ENCODE measurements around the gene DPH3. TPM values are rescaled to one million over a fixed set of nuclear protein-coding genes. Genes with fewer than 3 reads are reported as not detected.

Gene DPH3
- total and polyA plus RNA-seq, 2 donors = 20.0 to 20.9 TPM

DNA sequence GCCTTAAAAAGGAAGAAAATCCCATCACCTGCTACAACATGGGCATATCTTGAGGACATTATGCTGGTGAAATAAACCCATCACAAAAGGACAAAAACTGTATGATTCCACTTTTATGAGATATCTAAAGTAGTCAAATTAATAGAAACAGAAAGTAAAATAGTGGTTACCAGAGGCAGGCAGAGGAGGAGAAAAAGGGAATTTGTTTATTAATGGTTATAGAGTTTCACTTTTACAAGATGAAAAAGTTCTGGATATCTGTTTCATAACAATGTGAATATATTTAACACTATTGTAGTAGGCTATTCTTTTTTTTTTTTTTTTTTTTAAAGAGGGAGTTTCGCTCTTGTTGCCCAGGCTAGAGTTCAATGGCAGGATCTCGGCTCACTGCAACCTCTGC, 40.4 kb downstream of the DPH3 start:
- H3K4me3 ChIP-seq (ENCODE audit: low read depth, low read length) = no peak overlapping the region
- no peak for DNase-seq (ENCODE audit: extremely low spot score)
- H3K27ac ChIP-seq (ENCODE audit: low read depth) = no peak overlapping the region
- WGBS = 90% methylated on average over 2 of the region's 2 CpGs
- H3K4me1 ChIP-seq (ENCODE audit: insufficient read depth) = no peaks in the 10 kb centered on the region
- H3K36me3 ChIP-seq (ENCODE audit: insufficient read depth) = no peaks in the 10 kb centered on the region

DNA sequence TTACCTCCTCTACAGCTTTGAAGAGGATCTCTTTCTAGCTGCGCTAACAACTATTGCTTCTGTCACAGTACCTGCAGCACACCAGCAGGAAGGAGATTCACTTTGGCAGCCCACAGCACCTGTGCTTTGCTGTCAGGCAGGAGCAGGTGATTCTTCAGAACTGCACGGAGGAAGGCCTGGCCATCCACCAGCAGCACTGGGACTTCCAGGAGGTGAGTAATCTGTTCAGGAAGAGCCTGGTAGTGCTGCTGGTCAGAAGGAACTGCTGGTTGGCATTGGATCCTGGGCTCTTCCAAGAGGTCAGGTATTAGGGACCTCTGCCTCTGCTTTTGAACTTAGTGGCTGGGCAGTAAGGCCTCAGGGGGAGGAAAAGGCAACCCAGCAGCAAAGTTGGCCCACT, 42.2 kb downstream of the DPH3 start:
- no peak overlapping the region for H3K4me3 ChIP-seq (ENCODE audit: low read depth, low read length)
- no peaks in the 10 kb centered on the region for H3K4me1 ChIP-seq (ENCODE audit: insufficient read depth)
- no peaks in the 10 kb centered on the region for H3K36me3 ChIP-seq (ENCODE audit: insufficient read depth)
- WGBS = 85% methylated on average over 2 of the region's 2 CpGs
- no peak for DNase-seq (ENCODE audit: extremely low spot score)
- H3K27ac ChIP-seq (ENCODE audit: low read depth) = no peak overlapping the region

DNA sequence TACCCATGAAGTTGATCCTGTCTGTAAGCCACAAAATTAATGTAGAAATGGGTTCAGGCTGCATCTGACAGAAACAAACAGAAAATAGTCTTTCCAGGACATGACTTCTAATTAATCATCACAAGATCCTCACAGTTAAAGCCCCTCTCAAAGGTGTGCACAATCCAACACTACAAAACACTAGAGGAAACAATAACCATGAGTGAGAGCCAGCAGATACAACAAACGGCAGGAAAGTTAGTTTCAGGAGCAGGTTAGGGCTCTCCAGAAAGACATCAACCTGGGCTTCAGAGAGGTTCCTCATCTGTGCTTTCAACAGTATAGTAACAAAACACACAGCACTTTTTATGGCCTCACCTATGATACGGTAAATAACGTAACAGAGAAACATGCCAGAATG, 42.8 kb downstream of the DPH3 start:
- no peaks in the 10 kb centered on the region for H3K4me1 ChIP-seq (ENCODE audit: insufficient read depth)
- H3K36me3 ChIP-seq (ENCODE audit: insufficient read depth) = no peaks in the 10 kb centered on the region
- no peak overlapping the region for H3K4me3 ChIP-seq (ENCODE audit: low read depth, low read length)
- DNase-seq (ENCODE audit: extremely low spot score) = no peak
- WGBS = 76% methylated on average over 3 of the region's 3 CpGs
- H3K27ac ChIP-seq (ENCODE audit: low read depth) = no peak overlapping the region

DNA sequence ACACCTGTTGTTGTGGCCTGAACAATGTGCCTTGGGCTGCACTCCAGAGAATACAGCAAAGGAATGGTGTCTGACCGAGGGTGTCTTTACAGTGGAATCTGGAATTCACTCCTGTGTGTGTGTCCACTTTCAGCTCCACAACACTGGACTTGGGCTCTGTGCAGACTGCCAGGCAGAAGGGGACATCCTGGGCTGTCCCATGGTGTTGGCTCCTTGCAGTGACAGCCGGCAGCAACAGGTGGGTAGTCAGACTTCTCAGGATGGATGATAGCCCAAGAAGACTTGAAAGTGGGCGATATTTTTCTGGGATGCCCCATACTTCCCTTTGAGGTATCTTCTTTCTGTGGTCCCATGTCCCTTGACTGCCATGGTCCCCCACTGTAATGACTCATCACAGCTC, 45.0 kb downstream of the DPH3 start:
- H3K4me1 ChIP-seq (ENCODE audit: insufficient read depth) = no peaks in the 10 kb centered on the region
- no peak for DNase-seq (ENCODE audit: extremely low spot score)
- WGBS = 91% methylated on average over 3 of the region's 3 CpGs
- H3K27ac ChIP-seq (ENCODE audit: low read depth) = no peak overlapping the region
- no peaks in the 10 kb centered on the region for H3K36me3 ChIP-seq (ENCODE audit: insufficient read depth)
- no peak overlapping the region for H3K4me3 ChIP-seq (ENCODE audit: low read depth, low read length)

DNA sequence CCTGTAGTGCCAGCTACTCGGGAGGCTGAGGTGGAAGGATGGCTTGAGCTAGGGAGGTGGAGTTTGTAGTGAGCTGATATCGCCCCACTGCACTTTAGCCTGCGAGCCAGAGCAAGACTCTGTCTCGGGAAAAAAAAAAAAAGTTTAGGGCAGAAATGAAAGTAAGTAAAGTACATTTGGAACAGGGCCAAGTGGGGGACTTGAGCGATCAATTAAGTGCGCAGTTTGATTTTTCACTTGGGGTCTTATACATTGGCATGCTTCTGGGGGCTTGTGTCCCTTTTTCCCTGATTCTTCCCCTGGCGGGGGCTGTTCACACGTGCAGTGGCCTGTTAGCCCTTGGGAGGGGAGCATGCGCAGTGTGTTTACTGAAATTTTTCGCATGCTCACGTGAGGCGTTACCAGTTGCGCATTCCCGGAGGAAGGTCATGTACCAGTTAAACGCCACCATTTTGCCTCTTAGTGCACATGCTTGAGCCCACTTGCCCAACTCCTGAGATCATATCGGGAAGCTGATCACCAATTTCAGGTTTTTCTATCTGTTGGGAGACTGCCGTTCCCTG, 48.3 kb downstream of the DPH3 start:
- H3K4me3 ChIP-seq (ENCODE audit: low read depth, low read length) = no peak overlapping the region
- H3K27ac ChIP-seq (ENCODE audit: low read depth) = no peak overlapping the region
- no peaks in the 10 kb centered on the region for H3K36me3 ChIP-seq (ENCODE audit: insufficient read depth)
- H3K4me1 ChIP-seq (ENCODE audit: insufficient read depth) = no peaks in the 10 kb centered on the region
- DNase-seq (ENCODE audit: extremely low spot score) = no peak
- 78% methylated on average over 17 of the region's 17 CpGs for WGBS

DNA sequence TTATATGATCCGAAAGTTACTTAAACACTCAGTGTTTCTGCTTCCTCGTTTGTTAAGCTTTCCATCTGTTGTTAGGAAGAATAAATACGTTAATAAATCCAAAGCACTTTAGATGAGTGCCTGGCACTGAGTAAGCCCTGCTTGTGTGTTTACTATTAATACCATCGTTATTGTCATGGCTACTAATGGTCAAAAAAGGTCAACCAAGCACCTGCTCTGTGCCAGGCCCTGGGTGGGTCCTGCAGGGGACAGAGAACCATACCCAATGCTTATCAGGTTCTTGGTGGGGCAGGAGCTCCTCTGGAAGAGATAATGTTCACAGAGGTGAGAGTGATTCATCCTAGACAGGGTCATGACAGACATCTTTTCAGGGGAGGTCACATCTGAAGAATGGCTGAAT, 50.4 kb downstream of the DPH3 start:
- no peak for DNase-seq (ENCODE audit: extremely low spot score)
- H3K4me3 ChIP-seq (ENCODE audit: low read depth, low read length) = no peak overlapping the region
- 59% methylated on average over 4 of the region's 4 CpGs for WGBS
- no peaks in the 10 kb centered on the region for H3K4me1 ChIP-seq (ENCODE audit: insufficient read depth)
- no peaks in the 10 kb centered on the region for H3K36me3 ChIP-seq (ENCODE audit: insufficient read depth)
- H3K27ac ChIP-seq (ENCODE audit: low read depth) = no peak overlapping the region

DNA sequence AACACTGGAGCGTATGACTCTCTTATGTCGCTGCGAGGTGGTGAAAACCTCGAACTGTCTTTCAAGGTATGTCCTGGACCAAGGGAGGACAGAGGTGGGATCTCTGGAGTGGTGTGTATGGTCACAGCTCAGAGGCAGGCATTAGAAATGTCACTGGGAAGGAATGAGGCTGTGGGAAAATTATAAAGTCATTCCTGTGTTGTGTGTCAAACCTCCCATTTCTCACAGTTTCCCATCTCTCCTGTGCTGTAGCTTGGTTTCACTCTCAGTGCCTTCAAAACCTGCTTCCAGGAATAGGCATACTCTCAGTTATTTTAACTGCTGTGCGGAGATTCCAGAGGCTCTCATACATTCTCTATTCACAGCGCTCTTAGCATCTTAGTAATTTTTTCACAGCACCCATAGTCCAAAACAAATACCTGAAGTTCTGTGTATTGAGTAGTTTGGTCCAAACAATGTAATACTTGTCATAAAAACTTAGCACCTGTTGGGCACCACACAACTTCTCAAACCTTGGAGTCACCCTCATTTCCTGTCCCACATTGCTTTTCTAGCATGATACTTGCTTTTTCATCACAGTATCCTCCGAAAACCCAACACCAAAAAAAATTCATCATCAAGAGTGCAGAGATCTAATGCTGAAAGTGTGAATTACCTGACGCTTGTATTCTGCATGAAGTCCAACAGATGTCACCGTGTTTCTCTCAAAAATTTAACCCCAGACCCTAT, 53.4 kb downstream of the DPH3 start:
- Histone ChIP-seq H3K4me3 (ENCODE audit: low read depth, low read length) (no peak overlapping the region), H3K36me3 (ENCODE audit: insufficient read depth) (no peaks in the 10 kb centered on the region), H3K27ac (ENCODE audit: low read depth) (no peak overlapping the region), H3K4me1 (ENCODE audit: insufficient read depth) (no peaks in the 10 kb centered on the region)
- 87% methylated on average over 9 of the region's 9 CpGs for WGBS
- no peak for DNase-seq (ENCODE audit: extremely low spot score)

Other genes with a start within 250 kb of the DPH3 start
- 6.0 TPM for gene GALNT15, start 90.3 kb downstream of the DPH3 start, total RNA-seq
- gene GALNT15, start 90.3 kb downstream of the DPH3 start, polyA plus RNA-seq = 121 TPM
- gene OXNAD1, start 269 bp upstream of the DPH3 start, total RNA-seq = 31.6 TPM
- 6.1 TPM for gene OXNAD1, start 269 bp upstream of the DPH3 start, polyA plus RNA-seq
- 26.3 TPM for gene RFTN1, start 248.8 kb upstream of the DPH3 start, total RNA-seq
- 26.7 TPM for gene RFTN1, start 248.8 kb upstream of the DPH3 start, polyA plus RNA-seq